HG02943 (cell line): ENCODE measurements around the gene MAGEA2B.
"Not testable (repeated sequence)": the region's sequence is repeated elsewhere in the genome, so short reads cannot be mapped to it uniquely, and the experiment has no call there.

ENCODE experiments used
- ATAC-seq: cut with Tn5 transposase; IDR thresholded peaks from one replicate; pipeline ENCODE4 v1.9.1; 2021; ENCODE audit warnings: mild to moderate bottlenecking, low read depth, moderate library complexity; ENCODE audit not compliant: unreplicated experiment

MAGEA2B gene, protein sequence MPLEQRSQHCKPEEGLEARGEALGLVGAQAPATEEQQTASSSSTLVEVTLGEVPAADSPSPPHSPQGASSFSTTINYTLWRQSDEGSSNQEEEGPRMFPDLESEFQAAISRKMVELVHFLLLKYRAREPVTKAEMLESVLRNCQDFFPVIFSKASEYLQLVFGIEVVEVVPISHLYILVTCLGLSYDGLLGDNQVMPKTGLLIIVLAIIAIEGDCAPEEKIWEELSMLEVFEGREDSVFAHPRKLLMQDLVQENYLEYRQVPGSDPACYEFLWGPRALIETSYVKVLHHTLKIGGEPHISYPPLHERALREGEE

DNA sequence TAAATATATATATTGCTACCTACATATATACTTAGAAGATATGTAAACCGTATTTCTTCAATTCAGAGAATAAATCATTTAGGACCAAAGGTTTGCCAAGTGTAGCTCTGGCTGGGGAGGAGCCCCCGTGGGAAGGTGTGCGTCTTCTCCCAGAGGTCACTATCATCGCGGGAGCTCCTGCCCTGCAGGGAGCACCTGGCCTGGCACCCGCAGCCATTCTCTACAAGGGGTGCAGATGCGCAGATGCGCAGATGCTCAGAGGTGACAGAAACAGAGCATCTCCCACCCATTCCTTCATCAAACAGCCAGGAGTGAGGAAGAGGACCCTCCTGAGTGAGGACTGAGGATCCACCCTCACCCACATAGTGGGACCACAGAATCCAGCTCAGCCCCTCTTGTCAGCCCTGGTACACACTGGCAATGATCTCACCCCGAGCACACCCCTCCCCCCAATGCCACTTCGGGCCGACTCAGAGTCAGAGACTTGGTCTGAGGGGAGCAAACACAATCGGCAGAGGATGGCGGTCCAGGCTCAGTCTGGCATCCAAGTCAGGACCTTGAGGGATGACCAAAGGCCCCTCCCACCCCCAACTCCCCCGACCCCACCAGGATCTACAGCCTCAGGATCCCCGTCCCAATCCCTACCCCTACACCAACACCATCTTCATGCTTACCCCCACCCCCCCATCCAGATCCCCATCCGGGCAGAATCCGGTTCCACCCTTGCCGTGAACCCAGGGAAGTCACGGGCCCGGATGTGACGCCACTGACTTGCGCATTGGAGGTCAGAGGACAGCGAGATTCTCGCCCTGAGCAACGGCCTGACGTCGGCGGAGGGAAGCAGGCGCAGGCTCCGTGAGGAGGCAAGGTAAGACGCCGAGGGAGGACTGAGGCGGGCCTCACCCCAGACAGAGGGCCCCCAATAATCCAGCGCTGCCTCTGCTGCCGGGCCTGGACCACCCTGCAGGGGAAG, at the start of gene MAGEA2B:
TSS of gene MAGEA2B (plus strand) at position 814 of the 973 bp plus-strand sequence. CDS start 2,479 bp downstream, outside the sequence.
- ATAC-seq = not testable (repeated sequence)

DNA sequence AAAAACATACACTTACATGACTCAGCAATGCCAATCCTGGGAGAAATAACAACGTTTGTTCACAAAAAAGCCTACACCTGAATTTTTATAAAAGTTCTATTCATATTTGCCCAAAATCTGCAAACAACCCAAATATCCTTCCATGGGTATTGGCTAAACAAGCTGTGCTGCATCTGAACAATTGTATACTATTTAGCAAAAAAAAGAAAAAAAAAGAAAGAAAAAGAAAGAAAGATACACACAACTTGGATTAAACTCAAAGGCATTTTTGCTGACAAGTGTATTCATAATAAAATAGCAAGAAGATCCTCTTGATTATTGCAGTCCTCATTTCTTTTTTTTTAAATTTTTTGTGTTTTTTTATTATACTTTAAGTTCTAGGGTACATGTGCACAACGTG, 40.3 kb upstream of the MAGEA2B start:
- ATAC-seq = no peak

DNA sequence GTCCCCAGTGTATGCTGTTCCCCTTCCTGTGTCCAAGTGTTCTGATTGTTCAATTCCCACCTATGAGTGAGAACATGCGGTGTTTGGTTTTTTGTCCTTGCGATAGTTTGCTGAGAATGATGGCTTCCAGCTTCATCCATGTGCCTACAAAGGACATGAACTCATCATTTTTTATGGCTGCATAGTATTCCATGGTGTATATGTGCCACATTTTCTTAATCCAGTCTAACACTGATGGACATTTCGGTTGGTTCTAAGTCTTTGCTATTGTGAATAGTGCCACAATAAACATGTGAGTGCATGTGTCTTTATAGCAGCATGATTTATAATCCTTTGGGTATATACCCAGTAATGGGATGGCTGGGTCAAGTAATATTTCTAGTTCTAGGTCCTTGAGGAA, 39.8 kb upstream of the MAGEA2B start:
- ATAC-seq = not testable (repeated sequence)

DNA sequence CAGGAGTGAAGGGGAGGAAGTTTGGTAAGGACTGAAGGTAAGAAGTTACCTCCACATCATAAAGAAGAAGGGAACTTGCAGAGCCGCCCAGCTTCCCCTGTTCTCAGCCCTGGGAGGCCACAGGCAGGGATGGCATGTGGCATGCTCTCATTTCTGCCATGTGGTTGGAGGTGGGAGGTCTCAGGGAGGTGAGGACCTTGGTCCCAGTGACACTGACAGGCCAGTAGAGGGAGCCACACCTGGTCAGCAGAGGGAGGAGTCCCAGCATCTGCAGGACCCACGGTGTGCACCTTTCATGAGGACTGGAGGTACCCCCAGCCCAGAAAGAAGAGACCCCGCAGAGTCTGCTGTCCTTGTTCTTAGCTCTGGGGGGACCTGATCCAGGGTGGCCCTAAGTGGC, 33.4 kb upstream of the MAGEA2B start:
- not testable (repeated sequence) for ATAC-seq

DNA sequence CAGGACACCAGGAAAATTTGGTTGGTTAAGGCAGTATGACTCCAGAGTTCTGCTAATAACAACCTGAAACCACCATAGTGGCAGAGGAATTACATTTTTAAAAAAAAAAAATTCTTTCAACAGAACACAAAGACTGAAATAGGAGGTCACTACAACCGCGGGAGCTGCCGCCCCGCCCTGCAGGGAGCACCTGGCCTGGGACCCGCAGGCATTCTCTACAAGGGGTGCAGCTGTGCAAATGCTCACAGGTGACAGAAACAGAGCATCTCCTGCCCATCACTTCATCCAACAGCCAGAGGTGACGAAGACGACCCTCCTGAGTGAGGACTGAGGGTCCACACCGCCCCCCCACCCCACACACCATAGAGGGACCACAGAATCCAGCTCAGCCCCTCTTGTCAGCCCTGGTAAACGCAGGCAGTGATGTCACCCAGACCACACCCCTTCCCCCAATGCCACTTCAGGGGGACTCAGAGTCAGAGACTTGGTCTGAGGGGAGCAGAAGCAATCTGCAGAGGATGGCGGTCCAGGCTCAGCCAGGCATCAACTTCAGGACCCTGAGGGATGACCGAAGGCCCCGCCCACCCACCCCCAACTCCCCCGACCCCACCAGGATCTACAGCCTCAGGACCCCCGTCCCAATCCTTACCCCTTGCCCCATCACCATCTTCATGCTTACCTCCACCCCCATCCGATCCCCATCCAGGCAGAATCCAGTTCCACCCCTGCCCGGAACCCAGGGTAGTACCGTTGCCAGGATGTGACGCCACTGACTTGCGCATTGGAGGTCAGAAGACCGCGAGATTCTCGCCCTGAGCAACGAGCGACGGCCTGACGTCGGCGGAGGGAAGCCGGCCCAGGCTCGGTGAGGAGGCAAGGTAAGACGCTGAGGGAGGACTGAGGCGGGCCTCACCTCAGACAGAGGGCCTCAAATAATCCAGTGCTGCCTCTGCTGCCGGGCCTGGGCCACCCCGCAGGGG, 16.2 kb upstream of the MAGEA2B start, which contains the start of gene MAGEA3:
TSS of gene MAGEA3 (plus strand) at position 843 of the 980 bp plus-strand sequence. CDS start 2,039 bp downstream, outside the sequence.
- not testable (repeated sequence) for ATAC-seq

DNA sequence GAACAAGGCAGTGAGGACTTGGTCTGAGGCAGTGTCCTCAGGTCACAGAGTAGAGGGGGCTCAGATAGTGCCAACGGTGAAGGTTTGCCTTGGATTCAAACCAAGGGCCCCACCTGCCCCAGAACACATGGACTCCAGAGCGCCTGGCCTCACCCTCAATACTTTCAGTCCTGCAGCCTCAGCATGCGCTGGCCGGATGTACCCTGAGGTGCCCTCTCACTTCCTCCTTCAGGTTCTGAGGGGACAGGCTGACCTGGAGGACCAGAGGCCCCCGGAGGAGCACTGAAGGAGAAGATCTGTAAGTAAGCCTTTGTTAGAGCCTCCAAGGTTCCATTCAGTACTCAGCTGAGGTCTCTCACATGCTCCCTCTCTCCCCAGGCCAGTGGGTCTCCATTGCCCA, 14.0 kb upstream of the MAGEA2B start:
- not testable (repeated sequence) for ATAC-seq

DNA sequence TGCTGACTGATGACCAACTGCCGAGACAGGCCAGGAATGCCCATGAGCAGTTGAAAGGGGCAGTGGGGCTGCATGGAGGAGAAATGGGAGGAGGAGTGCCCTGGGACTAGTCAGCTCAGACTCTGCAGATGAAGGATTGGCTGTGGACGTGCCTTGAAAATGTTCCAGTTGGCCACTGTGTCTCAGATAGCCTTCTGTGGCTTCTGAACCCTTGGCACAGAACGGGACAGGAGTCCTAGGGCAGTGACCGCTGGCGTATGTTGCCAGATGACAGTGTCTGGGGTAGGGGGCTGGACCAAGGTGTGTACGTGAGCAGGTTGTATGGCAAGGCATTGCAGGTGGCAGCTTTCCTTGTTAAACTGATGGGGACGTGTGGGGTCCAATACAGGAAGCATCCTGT, 7.9 kb upstream of the MAGEA2B start:
- ATAC-seq = not testable (repeated sequence)

DNA sequence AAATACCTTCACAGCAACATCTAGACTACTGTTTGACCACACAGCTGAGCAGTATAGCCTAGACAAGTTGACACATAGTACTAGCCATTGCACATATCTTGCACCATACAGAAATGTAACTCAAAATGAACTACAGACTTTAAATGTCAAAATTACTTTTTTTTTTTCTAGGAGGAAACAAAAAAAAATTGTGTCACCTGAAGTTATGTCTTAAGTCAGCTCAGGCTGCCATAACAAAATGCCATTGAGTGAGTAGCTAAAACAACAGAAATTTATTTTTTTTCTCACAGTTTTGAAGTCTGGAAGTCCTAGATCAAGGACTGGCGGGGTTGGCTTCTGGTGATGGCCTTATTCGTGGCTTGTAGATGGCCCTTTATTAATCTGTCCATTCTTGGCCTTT, 5.3 kb upstream of the MAGEA2B start, which contains the start of gene CSAG2:
TSS of gene CSAG2 (minus strand) at position 101 of the 400 bp plus-strand sequence. CDS start 161 bp downstream, outside the sequence.
- not testable (repeated sequence) for ATAC-seq

DNA sequence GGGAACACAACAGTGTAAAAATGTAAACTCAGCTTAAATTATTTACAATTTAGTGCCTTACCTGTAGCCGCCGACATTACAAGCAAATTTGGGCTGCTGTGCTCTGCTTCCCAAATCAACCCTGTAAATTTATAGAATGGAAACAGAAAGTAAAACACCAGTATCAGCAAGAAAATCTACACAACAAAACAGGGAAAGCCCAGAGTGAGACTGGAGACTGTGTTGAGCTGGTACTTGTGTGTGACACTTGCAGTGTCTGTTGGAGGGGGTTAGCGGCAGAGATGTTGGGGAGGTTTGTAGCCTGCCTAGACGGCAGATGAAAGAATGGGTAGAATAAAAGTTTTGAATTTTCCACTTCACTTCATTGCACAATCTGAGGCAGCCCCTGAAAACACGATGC, 1.2 kb upstream of the MAGEA2B start:
- not testable (repeated sequence) for ATAC-seq

DNA sequence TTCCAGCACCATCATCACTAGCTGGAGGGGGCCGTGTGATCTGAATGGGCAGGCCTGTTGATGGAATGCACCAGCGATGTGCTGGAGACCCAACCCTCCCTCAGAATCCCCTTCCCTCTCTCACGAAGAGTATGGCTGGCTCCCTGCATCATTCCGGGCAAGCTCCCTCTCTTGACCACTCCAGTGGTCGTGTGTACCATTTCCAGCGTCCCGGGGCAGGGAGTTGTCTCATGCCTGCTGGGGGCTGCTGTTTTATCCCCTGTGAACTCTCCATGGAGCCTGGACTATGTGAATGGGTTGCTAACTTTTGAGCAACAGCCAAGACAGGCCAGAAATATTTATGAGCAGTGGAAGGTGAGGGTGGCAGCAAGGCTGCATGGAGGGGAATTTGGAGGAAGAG, 11.0 kb downstream of the MAGEA2B start:
- no peak for ATAC-seq

DNA sequence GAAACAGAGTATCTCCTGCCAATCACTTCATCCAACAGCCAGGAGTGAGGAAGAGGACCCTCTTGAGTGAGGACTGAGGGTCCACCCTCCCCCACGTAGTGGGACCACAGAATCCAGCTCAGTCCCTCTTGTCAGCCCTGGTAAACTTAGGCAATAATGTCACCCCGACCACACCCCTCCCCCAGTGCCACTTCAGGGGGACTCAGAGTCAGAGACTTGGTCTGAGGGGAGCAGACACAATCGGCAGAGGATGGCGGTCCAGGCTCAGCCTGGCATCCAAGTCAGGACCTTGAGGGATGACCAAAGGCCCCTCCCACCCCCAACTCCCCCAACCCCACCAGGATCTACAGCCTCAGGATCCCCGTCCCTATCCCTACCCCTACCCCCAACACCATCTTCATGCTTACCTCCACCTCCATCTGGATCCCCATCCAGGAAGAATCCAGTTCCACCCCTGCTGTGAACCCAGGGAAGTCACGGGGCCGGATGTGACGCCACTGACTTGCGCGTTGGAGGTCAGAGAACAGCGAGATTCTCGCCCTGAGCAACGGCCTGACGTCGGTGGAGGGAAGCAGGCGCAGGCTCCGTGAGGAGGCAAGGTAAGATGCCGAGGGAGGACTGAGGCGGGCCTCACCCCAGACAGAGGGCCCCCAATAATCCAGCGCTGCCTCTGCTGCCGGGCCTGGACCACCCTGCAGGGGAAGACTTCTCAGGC, 19.0 kb downstream of the MAGEA2B start, which contains the start of the genes CSAG1 and MAGEA12:
TSS of gene CSAG1 (minus strand) at position 461 of the 715 bp plus-strand sequence. CDS start 1,261 bp downstream, outside the sequence.
TSS of gene MAGEA12 (plus strand) at position 497 of the 715 bp plus-strand sequence. CDS start 2,405 bp downstream, outside the sequence.
- no peak for ATAC-seq

DNA sequence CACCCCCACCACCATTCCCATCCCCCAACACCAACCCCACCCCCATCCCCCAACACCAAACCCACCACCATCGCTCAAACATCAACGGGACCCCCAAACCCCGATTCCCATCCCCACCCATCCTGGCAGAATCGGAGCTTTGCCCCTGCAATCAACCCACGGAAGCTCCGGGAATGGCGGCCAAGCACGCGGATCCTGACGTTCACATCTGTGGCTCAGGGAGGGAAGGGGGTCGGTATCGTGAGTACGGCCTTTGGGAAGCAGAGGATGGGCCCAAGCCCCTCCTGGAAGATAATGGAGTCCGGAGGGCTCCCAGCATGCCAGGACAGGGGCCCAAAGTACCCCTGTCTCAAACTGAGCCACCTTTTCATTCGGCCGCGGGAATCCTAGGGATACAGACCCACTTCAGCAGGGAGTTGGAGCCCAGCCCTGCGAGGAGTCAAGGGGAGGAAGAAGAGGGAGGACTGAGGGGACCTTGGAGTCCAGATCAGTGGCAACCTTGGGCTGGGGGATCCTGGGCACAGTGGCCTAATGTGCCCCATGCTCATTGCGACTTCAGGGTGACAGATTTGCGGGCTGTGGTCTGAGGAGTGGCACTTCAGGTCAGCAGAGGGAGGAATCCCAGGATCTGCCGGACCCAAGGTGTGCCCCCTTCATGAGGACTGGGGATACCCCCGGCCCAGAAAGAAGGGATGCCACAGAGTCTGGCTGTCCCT, 19.9 kb downstream of the MAGEA2B start:
- not testable (repeated sequence) for ATAC-seq

DNA sequence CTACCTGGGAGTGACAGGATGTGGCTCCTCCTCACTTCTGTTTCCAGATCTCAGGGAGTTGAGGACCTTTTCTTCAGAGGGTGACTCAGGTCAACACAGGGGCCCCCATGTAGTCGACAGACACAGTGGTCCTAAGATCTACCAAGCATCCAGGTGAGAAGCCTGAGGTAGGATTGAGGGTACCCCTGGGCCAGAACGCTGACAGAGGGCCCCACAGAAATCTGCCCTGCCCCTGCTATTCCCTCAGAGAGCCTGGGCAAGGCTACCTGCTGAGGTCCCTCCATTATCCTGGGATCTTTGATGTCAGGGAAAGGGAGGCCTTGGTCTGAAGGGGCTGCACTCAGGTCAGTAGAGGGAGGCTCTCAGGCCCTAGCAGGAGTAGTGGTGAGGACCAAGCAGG, 20.7 kb downstream of the MAGEA2B start:
- no peak for ATAC-seq

DNA sequence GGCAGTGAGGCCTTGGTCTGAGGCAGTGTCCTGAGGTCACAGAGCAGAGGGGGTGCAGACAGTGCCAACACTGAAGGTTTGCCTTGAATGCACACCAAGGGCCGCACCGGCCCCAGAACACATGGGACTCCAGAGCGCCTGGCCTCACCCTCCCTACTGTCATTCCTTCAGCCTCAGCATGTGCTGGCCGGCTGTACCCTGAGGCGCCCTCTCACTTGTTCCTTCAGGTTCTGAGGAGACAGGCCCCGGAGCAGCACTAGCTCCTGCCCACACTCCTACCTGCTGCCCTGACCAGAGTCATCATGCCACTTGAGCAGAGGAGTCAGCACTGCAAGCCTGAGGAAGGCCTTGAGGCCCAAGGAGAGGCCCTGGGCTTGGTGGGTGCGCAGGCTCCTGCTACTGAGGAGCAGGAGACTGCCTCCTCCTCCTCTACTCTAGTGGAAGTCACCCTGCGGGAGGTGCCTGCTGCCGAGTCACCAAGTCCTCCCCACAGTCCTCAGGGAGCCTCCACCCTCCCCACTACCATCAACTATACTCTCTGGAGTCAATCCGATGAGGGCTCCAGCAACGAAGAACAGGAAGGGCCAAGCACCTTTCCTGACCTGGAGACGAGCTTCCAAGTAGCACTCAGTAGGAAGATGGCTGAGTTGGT, 21.6 kb downstream of the MAGEA2B start:
- no peak for ATAC-seq

DNA sequence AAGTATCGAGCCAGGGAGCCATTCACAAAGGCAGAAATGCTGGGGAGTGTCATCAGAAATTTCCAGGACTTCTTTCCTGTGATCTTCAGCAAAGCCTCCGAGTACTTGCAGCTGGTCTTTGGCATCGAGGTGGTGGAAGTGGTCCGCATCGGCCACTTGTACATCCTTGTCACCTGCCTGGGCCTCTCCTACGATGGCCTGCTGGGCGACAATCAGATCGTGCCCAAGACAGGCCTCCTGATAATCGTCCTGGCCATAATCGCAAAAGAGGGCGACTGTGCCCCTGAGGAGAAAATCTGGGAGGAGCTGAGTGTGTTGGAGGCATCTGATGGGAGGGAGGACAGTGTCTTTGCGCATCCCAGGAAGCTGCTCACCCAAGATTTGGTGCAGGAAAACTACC, 22.1 kb downstream of the MAGEA2B start:
- ATAC-seq = not testable (repeated sequence)

DNA sequence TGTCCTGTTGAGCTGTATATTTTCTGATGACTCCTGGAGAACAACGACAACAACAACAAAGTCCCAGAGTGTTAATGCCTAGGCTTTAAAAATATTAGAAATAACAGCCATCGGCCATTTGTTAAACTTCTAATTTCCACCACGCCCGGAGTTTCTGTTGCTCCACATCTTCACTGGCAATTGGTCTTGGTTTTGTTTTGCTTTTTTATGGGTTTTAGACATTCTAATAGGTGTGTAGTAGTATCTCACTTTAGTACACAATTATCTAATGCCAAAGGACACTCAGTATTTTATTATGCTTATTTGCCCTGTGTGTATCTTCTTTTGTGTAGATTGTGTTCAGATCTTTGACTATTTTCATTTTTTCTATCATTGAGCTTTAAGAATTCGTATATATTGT, 24.1 kb downstream of the MAGEA2B start:
- no peak for ATAC-seq

DNA sequence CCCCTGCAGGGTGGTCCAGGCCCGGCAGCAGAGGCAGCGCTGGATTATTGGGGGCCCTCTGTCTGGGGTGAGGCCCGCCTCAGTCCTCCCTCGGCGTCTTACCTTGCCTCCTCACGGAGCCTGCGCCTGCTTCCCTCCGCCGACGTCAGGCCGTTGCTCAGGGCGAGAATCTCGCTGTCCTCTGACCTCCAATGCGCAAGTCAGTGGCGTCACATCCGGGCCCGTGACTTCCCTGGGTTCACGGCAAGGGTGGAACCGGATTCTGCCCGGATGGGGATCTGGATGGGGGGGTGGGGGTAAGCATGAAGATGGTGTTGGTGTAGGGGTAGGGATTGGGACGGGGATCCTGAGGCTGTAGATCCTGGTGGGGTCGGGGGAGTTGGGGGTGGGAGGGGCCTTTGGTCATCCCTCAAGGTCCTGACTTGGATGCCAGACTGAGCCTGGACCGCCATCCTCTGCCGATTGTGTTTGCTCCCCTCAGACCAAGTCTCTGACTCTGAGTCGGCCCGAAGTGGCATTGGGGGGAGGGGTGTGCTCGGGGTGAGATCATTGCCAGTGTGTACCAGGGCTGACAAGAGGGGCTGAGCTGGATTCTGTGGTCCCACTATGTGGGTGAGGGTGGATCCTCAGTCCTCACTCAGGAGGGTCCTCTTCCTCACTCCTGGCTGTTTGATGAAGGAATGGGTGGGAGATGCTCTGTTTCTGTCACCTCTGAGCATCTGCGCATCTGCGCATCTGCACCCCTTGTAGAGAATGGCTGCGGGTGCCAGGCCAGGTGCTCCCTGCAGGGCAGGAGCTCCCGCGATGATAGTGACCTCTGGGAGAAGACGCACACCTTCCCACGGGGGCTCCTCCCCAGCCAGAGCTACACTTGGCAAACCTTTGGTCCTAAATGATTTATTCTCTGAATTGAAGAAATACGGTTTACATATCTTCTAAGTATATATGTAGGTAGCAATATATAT, 39.5 kb downstream of the MAGEA2B start, which contains the start of gene MAGEA2:
TSS of gene MAGEA2 (minus strand) at position 157 of the 965 bp plus-strand sequence. CDS start 2,479 bp downstream, outside the sequence.
- ATAC-seq = not testable (repeated sequence)
